Thoracic aorta (tissue), 2 donors: ENCODE measurements around the gene PER1. TPM values are rescaled to one million over a fixed set of nuclear protein-coding genes. Genes with fewer than 3 reads are reported as not detected.
"Not testable (repeated sequence)": the region's sequence is repeated elsewhere in the genome, so short reads cannot be mapped to it uniquely, and the experiment has no call there.

Experiments used
- ATAC-seq: fragments of 150-250 bp; one replicate; pipeline ENCODE4 v1.8.0; 2017; ENCODE audit warnings: low read depth; ENCODE audit not compliant: insufficient number of reproducible peaks, low FRiP score
- DNase-seq: peaks from one replicate; pipeline ENCODE4 v3.0.0-alpha.2; 2020; ENCODE audit warnings: low spot score
- H3K27ac ChIP-seq, 2 donors: fragments of 200-600 bp; sonication (generic); 1 replicate in 1 of 2; 2 replicates in 1 of 2; pipeline ENCODE4 v1.5.1; 2016; ENCODE audit warnings: mild to moderate bottlenecking in 2 of 2, moderate library complexity in 2 of 2
- H3K27me3 ChIP-seq: fragments of 200-600 bp; sonication (generic); replicated peaks from 2 replicates; pipeline ENCODE4 v1.6.0; 2016; ENCODE audit warnings: mild to moderate bottlenecking; ENCODE audit not compliant: insufficient read depth
- H3K36me3 ChIP-seq: fragments of 200-600 bp; sonication (generic); one replicate; pipeline ENCODE4 v1.5.1; 2016
- H3K4me1 ChIP-seq, 2 donors: fragments of 200-600 bp; sonication (generic); 1 replicate in 1 of 2; 2 replicates in 1 of 2; pipeline versions ENCODE4 v1.5.1 to v1.6.0; 2016; ENCODE audit warnings: low read depth in 2 of 2, mild to moderate bottlenecking in 1 of 2; ENCODE audit not compliant: control insufficient read depth in 1 of 2
- H3K4me3 ChIP-seq: fragments of 200-600 bp; sonication (generic); 2 replicates; pipeline ENCODE4 v1.5.1; 2016; ENCODE audit warnings: mild to moderate bottlenecking
- H3K9me3 ChIP-seq: fragments of 200-600 bp; sonication (generic); 2 replicates; pipeline ENCODE4 v1.5.1; 2016
- total RNA-seq, 2 donors: library from RNA; depleted of rRNA; stranded (reverse); fragments of >200 nt; gene quantifications; one replicate each; pipeline versions ENCODE4 v1.1.0 to v1.2.3, GENCODE V29; 2016
- TF ChIP-seq, protein P1 (sequence below): fragments of 200-600 bp; sonication (generic); IDR thresholded peaks from one replicate; pipeline ENCODE4 v1.5.1; 2019; ENCODE audit warnings: antibody characterized with exemption

Gene PER1
- total RNA-seq, 2 donors from 2014 or later: 175 to 292 TPM

- Histone ChIP-seq H3K9me3 (no peaks in the 10 kb centered on the region), H3K4me1 (peaks cover 19 to 27% of the 10 kb centered on the region in 2 donors), H3K27ac (peak overlapping the region; percentile 88 to 95), H3K27me3 (no peaks in the 10 kb centered on the region), H3K36me3 (no peaks in the 10 kb centered on the region), H3K4me3 (peak overlapping the region; percentile 67)
- TF ChIP-seq, protein P1, sequence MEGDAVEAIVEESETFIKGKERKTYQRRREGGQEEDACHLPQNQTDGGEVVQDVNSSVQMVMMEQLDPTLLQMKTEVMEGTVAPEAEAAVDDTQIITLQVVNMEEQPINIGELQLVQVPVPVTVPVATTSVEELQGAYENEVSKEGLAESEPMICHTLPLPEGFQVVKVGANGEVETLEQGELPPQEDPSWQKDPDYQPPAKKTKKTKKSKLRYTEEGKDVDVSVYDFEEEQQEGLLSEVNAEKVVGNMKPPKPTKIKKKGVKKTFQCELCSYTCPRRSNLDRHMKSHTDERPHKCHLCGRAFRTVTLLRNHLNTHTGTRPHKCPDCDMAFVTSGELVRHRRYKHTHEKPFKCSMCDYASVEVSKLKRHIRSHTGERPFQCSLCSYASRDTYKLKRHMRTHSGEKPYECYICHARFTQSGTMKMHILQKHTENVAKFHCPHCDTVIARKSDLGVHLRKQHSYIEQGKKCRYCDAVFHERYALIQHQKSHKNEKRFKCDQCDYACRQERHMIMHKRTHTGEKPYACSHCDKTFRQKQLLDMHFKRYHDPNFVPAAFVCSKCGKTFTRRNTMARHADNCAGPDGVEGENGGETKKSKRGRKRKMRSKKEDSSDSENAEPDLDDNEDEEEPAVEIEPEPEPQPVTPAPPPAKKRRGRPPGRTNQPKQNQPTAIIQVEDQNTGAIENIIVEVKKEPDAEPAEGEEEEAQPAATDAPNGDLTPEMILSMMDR: no peak
- ATAC-seq (no peak), DNase-seq (no peak)
These were observed 21.7 kb upstream of the PER1 start for GRCh38 chr17:8173871-8174322.

- H3K36me3 ChIP-seq: no peaks in the 10 kb centered on the region
- TF ChIP-seq, protein P1: no peak
- no peaks in the 10 kb centered on the region for H3K27me3 ChIP-seq
- peak overlapping the region; percentile 67 for H3K4me3 ChIP-seq
- no peak for DNase-seq
- ATAC-seq: peak; percentile 75
- peaks cover 19 to 27% of the 10 kb centered on the region in 2 donors for H3K4me1 ChIP-seq
- no peaks in the 10 kb centered on the region for H3K9me3 ChIP-seq
- H3K27ac ChIP-seq: peak overlapping the region; percentile 88 to 95
These were observed 21.1 kb upstream of the PER1 start for GRCh38 chr17:8173056-8173870.

GRCh38 chr17:8170186-8170585, 18.0 kb upstream of the PER1 start:
- ATAC-seq, DNase-seq: not testable (repeated sequence)

DNA sequence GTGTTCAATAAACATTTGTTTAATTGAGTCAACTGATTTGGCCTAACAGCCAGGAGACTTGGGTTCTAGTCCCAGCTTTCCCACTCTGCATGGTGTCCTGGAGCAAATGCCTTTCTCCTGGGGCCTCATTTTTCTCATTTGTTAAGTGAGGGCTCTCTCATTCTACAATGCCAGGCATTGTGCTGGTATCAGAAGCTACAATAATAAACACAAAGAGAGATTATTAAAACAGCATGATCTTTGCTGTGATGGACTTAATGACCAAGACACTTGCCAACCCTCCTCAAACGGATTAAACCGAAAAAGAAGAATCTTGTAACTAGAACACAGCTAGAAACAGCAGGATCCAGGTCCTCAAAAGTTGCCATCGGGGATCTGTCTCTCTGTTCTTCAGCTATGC, 15.3 kb upstream of the PER1 start:
- no peak overlapping the region for H3K4me3 ChIP-seq
- ATAC-seq (no peak), DNase-seq (no peak)
- peaks cover 14 to 16% of the 10 kb centered on the region in 2 donors for H3K4me1 ChIP-seq
- no peaks in the 10 kb centered on the region for H3K9me3 ChIP-seq
- no peaks in the 10 kb centered on the region for H3K36me3 ChIP-seq
- TF ChIP-seq, protein P1: no peak
- H3K27ac ChIP-seq: no peak overlapping the region
- H3K27me3 ChIP-seq: no peaks in the 10 kb centered on the region

More at GRCh38 chr17:8170186-8170585, 18.0 kb upstream of the PER1 start:
- H3K27ac ChIP-seq, H3K9me3 ChIP-seq, H3K27me3 ChIP-seq, H3K4me3 ChIP-seq, H3K36me3 ChIP-seq: not testable (repeated sequence)
- peaks cover 6 to 12% of the 10 kb centered on the region in 2 donors for H3K4me1 ChIP-seq

- TF ChIP-seq, protein P1: no peak
- H3K9me3 ChIP-seq: no peaks in the 10 kb centered on the region
- ATAC-seq: no peak
These were observed 14.5 kb upstream of the PER1 start for GRCh38 chr17:8166731-8167130.

More at GRCh38 chr17:8166731-8167130, 14.5 kb upstream of the PER1 start:
- Histone ChIP-seq H3K4me3 (no peak overlapping the region), H3K36me3 (no peaks in the 10 kb centered on the region), H3K27me3 (no peaks in the 10 kb centered on the region), H3K27ac (no peak overlapping the region), H3K4me1 (peaks cover 18 to 20% of the 10 kb centered on the region in 2 donors)
- DNase-seq: no peak
